Mucosa of rectum (tissue), 2 donors: ENCODE measurements around the gene FOXA3.

Experiments used
- H3K27ac ChIP-seq, 2 donors: one replicate each; pipeline ENCODE4 v1.7.0; 2013; ENCODE audit warnings: inconsistent platforms in 2 of 2, low read depth in 2 of 2, low read length in 2 of 2
- H3K27me3 ChIP-seq, 2 donors: one replicate each; pipeline ENCODE4 v1.7.0; 2013; ENCODE audit warnings: low read length in 2 of 2; ENCODE audit not compliant: control insufficient read depth in 2 of 2, insufficient read depth in 2 of 2
- H3K36me3 ChIP-seq, 2 donors: one replicate each; pipeline ENCODE4 v1.7.0; 2013; ENCODE audit warnings: low read length in 2 of 2; ENCODE audit not compliant: control insufficient read depth in 2 of 2, insufficient read depth in 2 of 2
- H3K4me1 ChIP-seq, 2 donors: one replicate each; pipeline ENCODE4 v1.7.0; 2013; ENCODE audit warnings: low read length in 2 of 2, mild to moderate bottlenecking in 1 of 2; ENCODE audit not compliant: control insufficient read depth in 2 of 2, insufficient read depth in 2 of 2
- H3K4me3 ChIP-seq, 2 donors: one replicate each; pipeline ENCODE4 v1.7.0; 2013; ENCODE audit warnings: low read length in 2 of 2
- H3K9ac ChIP-seq, 2 donors: one replicate each; pipeline ENCODE4 v1.7.0; 2013; ENCODE audit warnings: low read length in 2 of 2, low read depth in 1 of 2, mild to moderate bottlenecking in 1 of 2
- H3K9me3 ChIP-seq, 2 donors: one replicate each; pipeline ENCODE4 v1.7.0; 2013; ENCODE audit warnings: low read length in 2 of 2; ENCODE audit not compliant: control insufficient read depth in 2 of 2
- donor health status: healthy.
- donor health status: Normal muscosa, but diverticular disease.

FOXA3 gene

DNA sequence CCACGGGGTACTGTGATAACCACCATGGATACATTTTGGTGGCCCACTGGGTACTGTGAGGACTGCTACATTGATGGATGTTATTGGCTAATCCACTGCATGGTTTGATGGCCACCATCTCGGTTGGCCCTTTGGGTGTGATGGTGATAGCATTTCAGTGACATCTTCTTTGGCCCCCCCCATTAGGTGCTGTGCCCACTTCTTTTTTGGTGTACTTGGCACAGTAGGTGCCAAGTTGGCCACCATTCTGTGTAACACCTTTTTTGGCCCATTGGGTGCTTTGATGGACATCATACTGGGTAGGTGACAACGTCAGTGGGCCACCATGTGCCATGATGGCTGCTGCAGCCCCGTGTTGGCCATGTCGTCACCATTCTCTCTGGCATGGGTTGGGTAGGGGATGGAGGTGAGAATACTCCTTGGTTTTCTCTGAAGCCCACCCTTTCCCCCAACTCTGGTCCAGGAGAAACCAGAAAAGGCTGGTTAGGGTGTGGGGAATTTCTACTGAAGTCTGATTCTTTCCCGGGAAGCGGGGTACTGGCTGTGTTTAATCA, 9.2 kb downstream of the FOXA3 start:
- peaks cover 6 to 15% of the 10 kb centered on the region in 2 donors for H3K36me3 ChIP-seq
- H3K9ac ChIP-seq: peak overlapping the region in 1 of 2 donors; percentile 17
- H3K4me1 ChIP-seq: peaks cover 15 to 34% of the 10 kb centered on the region in 2 donors
- H3K4me3 ChIP-seq: no peak overlapping the region
- H3K27ac ChIP-seq: no peak overlapping the region
- no peaks in the 10 kb centered on the region for H3K9me3 ChIP-seq
- H3K27me3 ChIP-seq: no peaks in the 10 kb centered on the region

DNA sequence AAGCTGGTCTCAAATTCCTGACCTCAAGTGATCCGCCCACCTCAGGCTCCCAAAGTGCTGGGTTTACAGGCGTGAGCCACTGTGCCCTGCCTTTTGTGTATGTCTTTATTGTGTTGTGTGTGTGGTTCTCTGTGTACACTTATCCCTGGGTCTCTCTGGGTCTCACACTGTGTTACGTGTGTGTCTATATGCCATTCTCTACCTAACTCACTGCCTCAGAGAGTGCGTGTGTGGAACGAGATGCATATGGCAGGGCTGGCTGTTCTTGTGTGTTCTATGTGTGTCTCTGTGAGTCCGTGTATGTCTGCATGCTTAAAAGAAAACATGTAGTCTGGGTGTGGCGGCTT, 10.5 kb downstream of the FOXA3 start:
- H3K4me1 ChIP-seq: peaks cover 19 to 44% of the 10 kb centered on the region in 2 donors
- no peak overlapping the region for H3K9ac ChIP-seq
- no peaks in the 10 kb centered on the region for H3K27me3 ChIP-seq
- no peak overlapping the region for H3K4me3 ChIP-seq
- H3K36me3 ChIP-seq: peaks cover 6 to 15% of the 10 kb centered on the region in 2 donors
- H3K27ac ChIP-seq: no peak overlapping the region
- H3K9me3 ChIP-seq: no peaks in the 10 kb centered on the region

DNA sequence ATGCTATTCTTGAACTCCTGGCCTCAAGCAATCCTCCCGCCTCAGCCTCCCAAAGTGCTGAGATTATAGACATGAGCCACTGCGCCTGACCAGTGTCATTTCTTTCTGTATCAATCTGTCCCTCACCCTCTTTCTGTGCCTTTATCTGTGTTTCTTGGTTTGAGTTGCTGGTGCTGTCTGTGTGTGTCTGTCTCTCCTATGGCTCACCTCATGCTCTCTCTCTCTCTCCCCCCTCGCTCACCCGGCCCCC, 12.0 kb downstream of the FOXA3 start:
- H3K4me1 ChIP-seq: peaks cover 21 to 45% of the 10 kb centered on the region in 2 donors
- peaks cover 4 to 15% of the 10 kb centered on the region in 2 donors for H3K36me3 ChIP-seq
- peak overlapping the region in 1 of 2 donors; percentile 38 for H3K4me3 ChIP-seq
- H3K9ac ChIP-seq: peak overlapping the region in 1 of 2 donors; percentile 67
- no peaks in the 10 kb centered on the region for H3K27me3 ChIP-seq
- H3K9me3 ChIP-seq: no peaks in the 10 kb centered on the region
- peak overlapping the region; percentile 78 to 87 for H3K27ac ChIP-seq

DNA sequence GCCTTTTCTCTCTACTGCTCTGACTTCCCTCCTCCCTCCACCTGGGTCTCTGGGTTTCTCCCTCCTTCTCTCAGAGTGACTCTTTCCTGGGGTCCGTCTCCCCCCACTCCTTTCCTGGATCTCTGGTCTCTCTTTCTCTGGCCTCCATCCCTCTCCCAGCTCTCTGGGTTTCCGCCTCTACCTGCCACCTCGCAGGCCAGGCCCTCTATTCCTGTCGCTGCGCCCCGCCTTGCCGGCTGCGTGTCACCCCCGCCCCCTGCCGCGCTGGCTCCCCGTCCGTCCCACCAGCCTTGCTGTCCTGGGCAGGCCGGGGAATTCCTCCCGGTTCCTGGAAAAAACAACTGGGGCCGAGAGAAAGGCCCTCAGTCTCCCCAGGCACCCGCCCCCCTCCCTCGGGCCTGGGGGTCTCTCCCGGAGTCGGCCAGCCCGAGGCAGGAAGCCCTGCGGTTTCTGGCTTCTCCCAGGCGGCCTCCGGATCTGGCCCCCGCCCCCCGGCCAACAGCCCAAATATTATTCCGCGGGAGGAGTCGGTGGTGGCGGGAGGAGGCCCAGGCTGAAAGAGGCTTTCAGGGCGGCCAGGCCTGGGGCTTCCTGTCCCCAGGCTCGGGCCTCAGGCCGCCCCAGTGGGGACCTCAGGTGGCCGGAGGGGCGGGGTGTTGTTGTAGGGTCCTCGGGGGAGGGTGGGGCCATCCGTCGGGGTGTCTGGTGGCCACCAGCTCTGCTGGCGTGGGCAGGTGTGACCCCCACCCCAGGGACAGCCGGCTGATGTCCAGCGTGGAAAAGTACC, 12.5 kb downstream of the FOXA3 start:
- Histone ChIP-seq H3K27me3 (no peaks in the 10 kb centered on the region), H3K4me1 (peaks cover 26 to 50% of the 10 kb centered on the region in 2 donors), H3K9ac (peak overlapping the region in 1 of 2 donors; percentile 67), H3K27ac (peak overlapping the region; percentile 78 to 87), H3K36me3 (peaks cover 4 to 15% of the 10 kb centered on the region in 2 donors), H3K9me3 (no peaks in the 10 kb centered on the region), H3K4me3 (peak overlapping the region in 1 of 2 donors; percentile 38)

GRCh38 chr19:45878043-45878794, 14.1 kb downstream of the FOXA3 start:
- peaks cover 41 to 61% of the 10 kb centered on the region in 2 donors for H3K4me1 ChIP-seq
- H3K9ac ChIP-seq: peak overlapping the region in 1 of 2 donors; percentile 62
- peaks cover 4 to 9% of the 10 kb centered on the region in 2 donors for H3K36me3 ChIP-seq
- H3K9me3 ChIP-seq: no peaks in the 10 kb centered on the region
- H3K27ac ChIP-seq: peak overlapping the region; percentile 78 to 87
- no peaks in the 10 kb centered on the region for H3K27me3 ChIP-seq
- H3K4me3 ChIP-seq: peak overlapping the region; percentile 37 to 56

DNA sequence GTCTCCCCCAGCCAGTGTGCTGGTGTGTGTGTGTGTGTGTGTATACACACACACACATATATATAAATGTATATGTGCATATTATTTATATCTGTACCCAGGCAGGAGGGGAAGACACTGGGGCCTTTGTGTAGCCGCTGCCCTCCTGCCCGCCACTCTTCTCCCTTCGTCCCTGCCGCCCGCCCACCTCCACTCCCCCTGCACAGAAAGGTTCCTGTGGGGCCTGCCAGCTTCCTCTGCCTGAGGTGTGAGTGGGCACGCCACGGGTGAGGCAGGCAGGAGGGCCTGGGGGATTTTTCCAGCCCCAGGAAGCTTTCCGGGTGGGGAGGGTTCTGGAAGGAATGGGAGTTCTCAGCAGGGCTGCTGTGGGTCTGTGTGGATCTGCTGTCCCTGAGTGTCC, 14.9 kb downstream of the FOXA3 start:
- Histone ChIP-seq H3K9ac (no peak overlapping the region), H3K36me3 (peaks cover under 1 to 1% of the 10 kb centered on the region in 2 donors), H3K4me3 (no peak overlapping the region), H3K27me3 (no peaks in the 10 kb centered on the region), H3K9me3 (no peaks in the 10 kb centered on the region), H3K4me1 (peaks cover 47 to 62% of the 10 kb centered on the region in 2 donors), H3K27ac (peak overlapping the region; percentile 78 to 87)

GRCh38 chr19:45879971-45880370, 15.8 kb downstream of the FOXA3 start:
- Histone ChIP-seq H3K4me3 (no peak overlapping the region), H3K9ac (peak overlapping the region in 1 of 2 donors; percentile 3), H3K9me3 (no peaks in the 10 kb centered on the region), H3K27ac (peak overlapping the region in 1 of 2 donors; percentile 11), H3K27me3 (no peaks in the 10 kb centered on the region), H3K36me3 (no peaks in the 10 kb centered on the region), H3K4me1 (peaks cover 56 to 64% of the 10 kb centered on the region in 2 donors)

DNA sequence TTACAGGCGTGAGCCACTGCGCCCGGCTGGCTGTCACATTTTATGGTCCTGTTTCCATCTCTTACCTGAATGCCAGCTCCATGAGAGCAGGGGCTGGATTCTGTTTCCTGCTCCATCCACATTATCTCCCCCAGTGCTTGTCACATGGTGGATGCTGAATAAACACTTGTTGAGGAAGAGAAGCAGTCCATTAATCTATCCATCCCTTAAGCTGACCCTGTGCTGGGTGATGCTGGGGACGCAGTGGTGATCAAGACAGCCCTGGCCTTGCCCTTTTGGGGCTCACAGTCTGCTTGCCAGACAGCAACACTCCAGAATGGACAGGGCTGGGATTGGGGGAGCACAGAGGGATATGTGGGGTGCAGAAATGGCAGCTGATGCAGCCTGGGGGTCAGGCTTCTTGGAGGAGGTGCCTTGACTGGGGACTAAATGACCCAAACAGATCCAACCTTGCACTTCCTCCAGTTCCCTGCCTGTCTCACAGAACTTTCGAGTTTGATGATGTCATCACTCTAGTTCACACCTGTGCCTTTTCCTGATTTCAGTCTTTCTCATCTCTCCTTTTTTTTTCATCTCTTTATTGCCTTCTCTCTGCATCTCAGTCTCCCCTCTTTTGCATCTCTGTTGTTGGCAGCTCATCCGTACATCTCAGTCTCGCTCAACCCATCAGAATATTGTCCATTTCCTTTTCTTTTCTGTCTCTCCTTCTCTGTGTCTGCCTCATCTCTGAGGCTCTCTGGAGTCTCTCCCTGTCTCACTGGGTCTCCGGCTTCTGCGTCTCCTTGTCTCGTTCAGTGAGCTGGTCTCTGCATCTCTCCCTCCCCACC, 17.2 kb downstream of the FOXA3 start:
- peaks cover 59 to 65% of the 10 kb centered on the region in 2 donors for H3K4me1 ChIP-seq
- H3K9ac ChIP-seq: peak overlapping the region; percentile 14 to 89
- H3K36me3 ChIP-seq: no peaks in the 10 kb centered on the region
- peak overlapping the region in 1 of 2 donors; percentile 77 for H3K4me3 ChIP-seq
- no peaks in the 10 kb centered on the region for H3K9me3 ChIP-seq
- H3K27me3 ChIP-seq: no peaks in the 10 kb centered on the region
- peak overlapping the region; percentile 94 to 97 for H3K27ac ChIP-seq

DNA sequence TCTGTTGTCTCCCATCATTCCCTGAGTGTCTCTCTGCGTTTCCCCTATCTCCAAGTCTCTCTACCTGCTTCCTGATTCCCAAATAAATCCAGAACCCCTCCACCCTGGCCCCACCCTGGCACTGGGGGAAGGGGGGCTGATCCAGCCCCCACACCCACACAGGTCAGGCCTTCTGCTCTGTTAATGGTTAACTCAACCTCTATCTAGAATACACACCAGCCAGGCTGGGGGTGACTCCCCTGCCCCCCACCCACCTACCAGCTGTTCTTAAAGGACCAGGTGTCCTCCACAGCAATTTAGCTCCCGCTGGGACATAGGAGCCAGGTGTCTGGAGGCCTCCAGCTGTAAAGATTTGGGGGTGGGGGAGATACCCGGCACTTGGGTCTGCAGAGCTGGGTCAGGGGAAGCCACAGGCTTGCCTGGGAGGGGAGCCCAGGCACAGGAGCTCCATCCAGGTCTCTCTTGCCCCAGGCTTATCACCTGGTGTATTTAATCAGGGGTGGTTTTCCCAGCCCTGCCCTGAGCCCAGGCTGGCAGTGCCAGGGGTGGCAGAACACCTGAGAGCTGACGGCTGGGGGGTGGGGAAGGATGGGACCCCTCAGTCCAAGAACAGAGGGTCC, 17.9 kb downstream of the FOXA3 start:
- H3K9me3 ChIP-seq: no peaks in the 10 kb centered on the region
- H3K9ac ChIP-seq: peak overlapping the region; percentile 68 to 89
- no peaks in the 10 kb centered on the region for H3K27me3 ChIP-seq
- H3K27ac ChIP-seq: peak overlapping the region; percentile 94 to 97
- peaks cover 56 to 64% of the 10 kb centered on the region in 2 donors for H3K4me1 ChIP-seq
- H3K36me3 ChIP-seq: no peaks in the 10 kb centered on the region
- peak overlapping the region; percentile 70 to 77 for H3K4me3 ChIP-seq
